ENCODE results near the gene WDFY2.

DNA sequence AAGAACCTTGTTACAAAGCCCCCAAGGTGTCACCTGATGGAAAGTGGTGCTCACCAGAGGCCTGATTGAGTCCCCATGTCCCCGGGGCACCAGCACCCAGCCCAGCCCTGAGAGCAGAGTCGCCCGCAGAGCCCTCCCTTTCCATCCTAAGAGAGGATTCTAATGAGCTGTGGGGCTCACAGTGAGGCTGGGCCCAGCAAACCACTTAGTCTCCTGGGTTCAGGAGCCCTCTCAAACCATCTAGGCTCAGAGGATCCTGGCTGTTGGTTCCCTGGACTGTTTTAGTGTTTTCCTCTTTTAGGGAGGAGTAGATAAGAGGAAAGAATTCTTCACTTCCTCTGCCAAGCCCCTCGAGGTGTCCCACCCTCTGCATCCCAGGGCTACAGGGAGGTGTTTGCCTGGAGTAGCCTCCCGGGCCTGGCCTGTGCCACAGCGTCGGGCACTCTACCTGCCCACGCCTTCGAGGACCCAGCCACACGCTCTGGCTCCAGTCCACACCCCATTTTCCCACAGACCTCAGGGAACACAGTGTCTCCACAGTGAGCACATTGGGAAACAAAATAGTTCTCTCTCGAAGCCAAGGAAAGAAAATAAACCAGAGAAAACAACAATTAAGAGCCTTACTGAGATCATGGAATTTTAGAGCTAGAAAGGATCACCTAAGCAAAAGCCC, 185.3 kb downstream of the WDFY2 start:
- no peak for TF ChIP-seq CTCF (IDR thresholded peaks at IDR 0.05; ENCODE audit: borderline replicate concordance, extremely low read depth, low read length, poor library complexity, severe bottlenecking)
- no peak for TF ChIP-seq EZH2 (IDR thresholded peaks at IDR 0.05; ENCODE audit: borderline replicate concordance, low read depth, low read length, severe bottlenecking)
